Esophagus (tissue), 2 donors: Measurements from ENCODE around the gene SNTB2. TPM values are rescaled to one million over a fixed set of nuclear protein-coding genes. Genes with fewer than 3 reads are reported as not detected.
A peak's percentile ranks its signal among the peaks of the same experiment; 100 is the strongest.

Experiments used
- H3K27ac ChIP-seq, 2 donors: one replicate each; pipeline ENCODE4 v1.5.1; 2013; ENCODE audit warnings: low read depth in 2 of 2, mild to moderate bottlenecking in 2 of 2, inconsistent platforms in 1 of 2, low read length in 1 of 2, moderate library complexity in 1 of 2
- H3K27me3 ChIP-seq, 2 donors: one replicate each; pipeline ENCODE4 v1.6.1; 2013; ENCODE audit warnings: low read length in 2 of 2, control low read depth in 1 of 2, mild to moderate bottlenecking in 1 of 2; ENCODE audit not compliant: insufficient read depth in 2 of 2, control insufficient read depth in 1 of 2
- H3K36me3 ChIP-seq, 2 donors: one replicate each; pipeline ENCODE4 v1.6.1; 2013; ENCODE audit warnings: low read length in 1 of 2; ENCODE audit not compliant: control insufficient read depth in 2 of 2, insufficient read depth in 2 of 2
- H3K4me1 ChIP-seq, 2 donors: one replicate each; pipeline ENCODE4 v1.6.1; 2013; ENCODE audit warnings: low read length in 1 of 2; ENCODE audit not compliant: control insufficient read depth in 2 of 2, insufficient read depth in 2 of 2
- H3K4me3 ChIP-seq, 2 donors: one replicate each; pipeline ENCODE4 v1.5.1; 2013; ENCODE audit warnings: low read length in 2 of 2, mild to moderate bottlenecking in 2 of 2, low read depth in 1 of 2, moderate library complexity in 1 of 2
- H3K9me3 ChIP-seq, 2 donors: one replicate each; pipeline ENCODE4 v1.6.1; 2013; ENCODE audit warnings: mild to moderate bottlenecking in 2 of 2, low read depth in 1 of 2, low read length in 1 of 2, moderate library complexity in 1 of 2; ENCODE audit not compliant: control insufficient read depth in 2 of 2, insufficient read depth in 1 of 2
- WGBS, 2 donors: extraction: QIAGEN DNeasy Blood & Tissue Kit; methylation state at CpG; one replicate each; pipeline ENCODE4 v1.1.7; 2013; 5-methylcytosine and 5-hydroxymethylcytosine counted together
- polyA plus RNA-seq, 2 donors: library from polyadenylated mRNA; stranded (reverse); fragments of 200-250 nt; gene quantifications; one replicate each; pipeline ENCODE4 v1.2.3, GENCODE V29; 2013
- donor health status: healthy with polysubstance abuse.
- donor health status: Bipolar disorder and iron deficiency.

Gene SNTB2
- polyA plus RNA-seq, 2 donors, result 4.3 to 4.4 TPM

- H3K36me3 ChIP-seq, result peaks cover 15 to 17% of the 10 kb centered on the region in 2 donors
- no peaks in the 10 kb centered on the region for H3K9me3 ChIP-seq
- H3K4me1 ChIP-seq, result no peaks in the 10 kb centered on the region
- H3K27me3 ChIP-seq, result no peaks in the 10 kb centered on the region
- WGBS, 2 donors, result 70 to 75% methylated on average over 3 of the region's 3 CpGs
- no peak overlapping the region for H3K27ac ChIP-seq
- H3K4me3 ChIP-seq, result no peak overlapping the region
These were observed 29.8 kb upstream of the SNTB2 start for GRCh38 chr16:69157196-69157595.

GRCh38 chr16:69160192-69160591, 26.8 kb upstream of the SNTB2 start:
- 90 to 92% methylated on average over 1 of the region's 1 CpG for WGBS, 2 donors

GRCh38 chr16:69165584-69165983, 21.4 kb upstream of the SNTB2 start:
- Histone ChIP-seq H3K36me3 (peaks cover 11 to 14% of the 10 kb centered on the region in 2 donors), H3K9me3 (no peaks in the 10 kb centered on the region), H3K27me3 (no peaks in the 10 kb centered on the region), H3K4me3 (no peak overlapping the region), H3K27ac (no peak overlapping the region), H3K4me1 (no peaks in the 10 kb centered on the region)
- WGBS, 2 donors, result 93 to 94% methylated on average over 6 of the region's 6 CpGs

More at GRCh38 chr16:69160192-69160591, 26.8 kb upstream of the SNTB2 start:
- no peaks in the 10 kb centered on the region for H3K27me3 ChIP-seq
- no peak overlapping the region for H3K4me3 ChIP-seq
- no peaks in the 10 kb centered on the region for H3K9me3 ChIP-seq
- no peaks in the 10 kb centered on the region for H3K4me1 ChIP-seq
- peaks cover 8 to 13% of the 10 kb centered on the region in 2 donors for H3K36me3 ChIP-seq
- no peak overlapping the region for H3K27ac ChIP-seq

GRCh38 chr16:69166221-69166833, 20.6 kb upstream of the SNTB2 start:
- WGBS, 2 donors, result 55 to 57% methylated on average over 8 of the region's 8 CpGs
- Histone ChIP-seq H3K4me1 (no peaks in the 10 kb centered on the region), H3K27ac (no peak overlapping the region), H3K4me3 (no peak overlapping the region), H3K27me3 (no peaks in the 10 kb centered on the region), H3K36me3 (peaks cover 11 to 14% of the 10 kb centered on the region in 2 donors), H3K9me3 (no peaks in the 10 kb centered on the region)

DNA sequence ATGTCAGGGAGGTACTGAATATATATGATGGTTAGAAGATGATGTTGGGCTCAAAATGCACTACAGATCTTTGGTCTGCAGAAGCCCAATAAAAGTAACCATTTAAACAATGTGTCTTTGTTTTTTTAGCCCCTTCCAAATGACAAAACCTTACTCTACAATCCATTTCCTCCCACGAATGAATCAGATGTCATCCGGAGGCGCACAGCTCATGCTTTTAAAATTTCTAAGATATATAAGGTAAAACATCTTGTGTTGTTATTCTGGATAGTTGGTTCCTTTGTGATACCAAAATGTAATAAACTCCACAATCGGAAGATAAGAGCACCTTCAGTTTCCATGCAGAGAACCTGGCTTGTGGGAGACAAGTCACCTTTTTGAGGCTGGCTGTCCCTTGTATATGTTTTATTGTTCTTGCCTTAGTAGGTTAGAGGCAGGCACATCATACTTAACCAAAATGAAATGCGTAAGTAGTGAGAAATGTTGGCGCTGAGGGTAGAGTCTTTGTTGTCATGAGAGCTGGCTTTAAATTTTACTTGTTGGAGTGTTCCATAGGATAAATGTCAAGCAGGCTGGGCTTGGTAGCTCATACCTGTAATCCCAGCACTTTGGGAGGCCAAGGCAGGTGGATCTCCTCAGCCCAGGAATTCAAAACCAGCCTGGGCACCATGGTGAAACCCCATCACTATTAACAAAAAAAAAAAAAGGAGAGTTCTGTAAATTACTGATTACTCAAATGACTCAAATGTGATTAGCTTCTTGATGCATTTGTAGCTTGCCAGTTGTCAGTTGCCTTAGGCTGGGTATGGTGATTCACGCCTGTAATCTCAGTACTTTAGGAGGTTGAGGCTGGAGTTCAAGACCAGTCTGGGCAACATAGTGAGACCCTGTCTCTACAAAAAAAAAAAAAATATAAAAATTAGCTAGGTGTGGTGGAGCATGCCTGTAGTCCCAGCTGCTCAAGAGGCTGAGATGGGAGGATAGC, 19.7 kb upstream of the SNTB2 start:
- Histone ChIP-seq H3K4me3 (no peak overlapping the region), H3K36me3 (peaks cover 11 to 14% of the 10 kb centered on the region in 2 donors), H3K27ac (no peak overlapping the region), H3K27me3 (no peaks in the 10 kb centered on the region), H3K4me1 (no peaks in the 10 kb centered on the region), H3K9me3 (no peaks in the 10 kb centered on the region)
- WGBS, 2 donors, result 80 to 85% methylated on average over 7 of the region's 7 CpGs

DNA sequence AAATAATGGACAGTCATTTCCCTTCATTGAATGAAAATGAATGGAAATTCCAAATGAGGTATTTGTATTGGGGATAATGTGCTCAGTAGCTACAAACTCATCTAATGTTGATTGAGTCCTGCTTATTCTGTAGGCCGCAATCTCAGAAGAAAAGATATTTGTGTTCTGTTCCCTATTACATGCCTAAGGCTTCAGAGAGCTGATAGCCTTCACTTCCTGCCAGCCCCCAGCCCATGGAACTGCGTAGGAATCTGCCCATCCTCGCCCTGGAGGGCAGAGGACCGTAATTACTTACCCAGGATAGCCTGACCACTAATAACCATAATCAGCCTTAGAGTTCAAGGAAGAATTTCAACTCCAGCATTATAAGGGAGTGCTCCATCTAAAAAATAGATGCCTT, 17.9 kb upstream of the SNTB2 start:
- Histone ChIP-seq H3K27me3 (no peaks in the 10 kb centered on the region), H3K9me3 (no peaks in the 10 kb centered on the region), H3K36me3 (peaks cover 11 to 14% of the 10 kb centered on the region in 2 donors), H3K4me1 (no peaks in the 10 kb centered on the region), H3K27ac (no peak overlapping the region), H3K4me3 (no peak overlapping the region)
- 96 to 97% methylated on average over 4 of the region's 4 CpGs for WGBS, 2 donors

- Histone ChIP-seq H3K9me3 (no peaks in the 10 kb centered on the region), H3K27me3 (no peaks in the 10 kb centered on the region), H3K36me3 (peaks cover 11 to 14% of the 10 kb centered on the region in 2 donors), H3K4me3 (no peak overlapping the region), H3K27ac (no peak overlapping the region), H3K4me1 (no peaks in the 10 kb centered on the region)
- WGBS, 2 donors, result 71 to 88% methylated on average over 6 of the region's 6 CpGs
These were observed 17.2 kb upstream of the SNTB2 start for GRCh38 chr16:69169607-69170352.

DNA sequence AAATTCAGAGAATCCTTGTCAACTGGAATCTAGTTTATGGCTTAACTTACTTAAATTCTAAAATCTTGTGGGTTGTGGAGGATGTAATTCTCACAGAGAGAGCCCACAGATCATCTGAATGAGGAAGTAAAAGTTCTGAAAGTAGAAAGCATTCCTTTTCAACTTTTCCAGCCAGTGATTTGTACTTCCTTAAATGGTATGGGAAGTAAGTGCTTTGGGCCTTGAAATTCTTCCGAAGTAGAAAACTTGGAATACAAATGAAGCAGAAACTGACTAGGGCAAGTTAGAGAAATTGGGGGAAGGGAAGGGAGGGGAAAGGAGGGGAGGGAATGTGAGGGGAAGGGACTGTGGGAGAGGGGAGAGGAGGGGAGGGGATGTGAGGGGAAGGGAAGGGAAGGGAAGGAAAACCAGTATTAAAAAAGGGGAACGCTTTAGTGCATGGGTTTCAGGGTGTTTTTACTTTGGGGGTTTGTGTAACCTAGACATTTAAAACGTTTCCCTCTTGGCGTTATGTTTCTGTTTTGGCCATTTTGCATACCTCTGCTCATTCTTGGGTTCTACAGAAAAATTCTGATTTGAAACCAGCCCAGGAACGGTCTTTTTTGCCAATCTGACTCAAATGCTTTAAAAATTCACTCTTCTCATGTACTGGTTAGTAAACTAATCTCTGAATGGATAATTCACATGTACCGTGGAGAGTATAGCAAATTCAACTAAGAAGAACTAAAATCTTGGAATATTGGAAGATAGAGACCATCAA, 15.5 kb upstream of the SNTB2 start:
- no peaks in the 10 kb centered on the region for H3K9me3 ChIP-seq
- peaks cover 5% of the 10 kb centered on the region in 2 donors for H3K36me3 ChIP-seq
- no peaks in the 10 kb centered on the region for H3K27me3 ChIP-seq
- 42 to 49% methylated on average over 6 of the region's 6 CpGs for WGBS, 2 donors
- H3K27ac ChIP-seq, result peak overlapping the region in 1 of 2 donors; percentile 8
- no peak overlapping the region for H3K4me3 ChIP-seq
- no peaks in the 10 kb centered on the region for H3K4me1 ChIP-seq
